ENCODE results near the gene TNNI3K. TPM values are rescaled to one million over a fixed set of nuclear protein-coding genes. Genes with fewer than 3 reads are reported as not detected.

Gene TNNI3K
- polyA plus RNA-seq, 1 of the 3 experiments (the other 2 are of a cell fraction): 0.31 TPM

DNA sequence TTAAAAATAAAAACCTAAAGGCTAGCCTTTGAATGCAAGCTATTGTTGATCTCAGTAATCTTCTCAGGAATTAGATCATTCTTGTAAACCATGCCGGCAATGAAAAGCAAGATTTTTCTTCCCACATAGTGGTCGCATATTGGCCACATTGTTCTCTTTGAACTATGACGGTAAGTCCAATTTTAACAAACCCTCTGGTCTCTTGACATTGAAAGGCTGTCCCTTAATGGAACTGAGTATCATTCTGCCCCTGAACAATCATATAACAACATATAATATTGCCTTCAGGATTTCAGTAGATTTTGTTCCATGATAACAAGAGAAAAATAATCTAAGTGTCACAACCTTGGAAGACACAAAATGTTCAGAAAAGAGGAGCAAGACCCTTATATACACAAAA lies 1.3 kb downstream of the TNNI3K start:
- WGBS (ENCODE audit: low lambda C conversion rate): 81% methylated on average over 3 of the region's 3 CpGs
- H3F3A ChIP-seq (replicated peaks; ENCODE audit: insufficient read depth): no peaks in the 10 kb centered on the region
- H3K36me3 ChIP-seq (replicated peaks in 1 of 2; ENCODE audit: control insufficient read depth in 1 of 2, insufficient read depth in 2 of 2, low read length in 1 of 2): no peaks in the 10 kb centered on the region
- H3K9ac ChIP-seq: no peak overlapping the region
- no peaks in the 10 kb centered on the region for H3K79me2 ChIP-seq (ENCODE audit: insufficient read depth)
- no peaks in the 10 kb centered on the region for H3K9me2 ChIP-seq
- no peaks in the 10 kb centered on the region for H3K27me3 ChIP-seq (ENCODE audit: insufficient read depth)
- no peaks in the 10 kb centered on the region for H3K4me1 ChIP-seq (ENCODE audit: control insufficient read depth in 1 of 2, insufficient read depth in 2 of 2, low read depth in 1 of 2, low read length in 1 of 2)
- no peaks in the 10 kb centered on the region for H4K20me1 ChIP-seq (ENCODE audit: insufficient read depth)
- no peaks in the 10 kb centered on the region for H3K9me3 ChIP-seq
- H3K27ac ChIP-seq (ENCODE audit: low read depth in 2 of 2, low read length in 1 of 2): no peak overlapping the region
- no peak overlapping the region for H2AFZ ChIP-seq (ENCODE audit: low read depth)
- H3K4me2 ChIP-seq: no peak overlapping the region
- no peak for DNase-seq
- ChIA-PET CTCF (no interaction called here), POLR2A (no interaction called here)
- H3K4me3 ChIP-seq (ENCODE audit: low read depth in 2 of 2, low read length in 1 of 2): no peak overlapping the region
- no peak for TF ChIP-seq NFIC (IDR thresholded peaks at IDR 0.05; ENCODE audit: borderline replicate concordance)
- TF ChIP-seq, protein P1, sequence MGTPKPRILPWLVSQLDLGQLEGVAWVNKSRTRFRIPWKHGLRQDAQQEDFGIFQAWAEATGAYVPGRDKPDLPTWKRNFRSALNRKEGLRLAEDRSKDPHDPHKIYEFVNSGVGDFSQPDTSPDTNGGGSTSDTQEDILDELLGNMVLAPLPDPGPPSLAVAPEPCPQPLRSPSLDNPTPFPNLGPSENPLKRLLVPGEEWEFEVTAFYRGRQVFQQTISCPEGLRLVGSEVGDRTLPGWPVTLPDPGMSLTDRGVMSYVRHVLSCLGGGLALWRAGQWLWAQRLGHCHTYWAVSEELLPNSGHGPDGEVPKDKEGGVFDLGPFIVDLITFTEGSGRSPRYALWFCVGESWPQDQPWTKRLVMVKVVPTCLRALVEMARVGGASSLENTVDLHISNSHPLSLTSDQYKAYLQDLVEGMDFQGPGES (IDR thresholded peaks at IDR 0.05; ENCODE audit: low read depth, low read length): no peak
- TF ChIP-seq, protein P2, sequence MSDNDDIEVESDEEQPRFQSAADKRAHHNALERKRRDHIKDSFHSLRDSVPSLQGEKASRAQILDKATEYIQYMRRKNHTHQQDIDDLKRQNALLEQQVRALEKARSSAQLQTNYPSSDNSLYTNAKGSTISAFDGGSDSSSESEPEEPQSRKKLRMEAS (IDR thresholded peaks at IDR 0.05; ENCODE audit: low read depth): no peak
- TF ChIP-seq, protein P3, sequence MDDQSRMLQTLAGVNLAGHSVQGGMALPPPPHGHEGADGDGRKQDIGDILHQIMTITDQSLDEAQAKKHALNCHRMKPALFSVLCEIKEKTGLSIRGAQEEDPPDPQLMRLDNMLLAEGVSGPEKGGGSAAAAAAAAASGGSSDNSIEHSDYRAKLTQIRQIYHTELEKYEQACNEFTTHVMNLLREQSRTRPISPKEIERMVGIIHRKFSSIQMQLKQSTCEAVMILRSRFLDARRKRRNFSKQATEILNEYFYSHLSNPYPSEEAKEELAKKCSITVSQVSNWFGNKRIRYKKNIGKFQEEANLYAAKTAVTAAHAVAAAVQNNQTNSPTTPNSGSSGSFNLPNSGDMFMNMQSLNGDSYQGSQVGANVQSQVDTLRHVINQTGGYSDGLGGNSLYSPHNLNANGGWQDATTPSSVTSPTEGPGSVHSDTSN (IDR thresholded peaks at IDR 0.05): no peak
- TF ChIP-seq MXI1 (IDR thresholded peaks at IDR 0.05; ENCODE audit: low read depth, low read length): no peak
- TF ChIP-seq ELF1 (IDR thresholded peaks at IDR 0.05): no peak
- no peak for TF ChIP-seq CHD2 (IDR thresholded peaks at IDR 0.05; ENCODE audit: low read length, partially characterized antibody)
- TF ChIP-seq JUND (IDR thresholded peaks at IDR 0.05): no peak
- no peak for TF ChIP-seq SIN3A (IDR thresholded peaks at IDR 0.05; ENCODE audit: borderline replicate concordance, low read depth, low read length)
- TF ChIP-seq EP300 (IDR thresholded peaks at IDR 0.05; ENCODE audit: borderline replicate concordance in 1 of 2, low read depth in 1 of 2, low read length in 1 of 2): no peak
- TF ChIP-seq, protein P4, sequence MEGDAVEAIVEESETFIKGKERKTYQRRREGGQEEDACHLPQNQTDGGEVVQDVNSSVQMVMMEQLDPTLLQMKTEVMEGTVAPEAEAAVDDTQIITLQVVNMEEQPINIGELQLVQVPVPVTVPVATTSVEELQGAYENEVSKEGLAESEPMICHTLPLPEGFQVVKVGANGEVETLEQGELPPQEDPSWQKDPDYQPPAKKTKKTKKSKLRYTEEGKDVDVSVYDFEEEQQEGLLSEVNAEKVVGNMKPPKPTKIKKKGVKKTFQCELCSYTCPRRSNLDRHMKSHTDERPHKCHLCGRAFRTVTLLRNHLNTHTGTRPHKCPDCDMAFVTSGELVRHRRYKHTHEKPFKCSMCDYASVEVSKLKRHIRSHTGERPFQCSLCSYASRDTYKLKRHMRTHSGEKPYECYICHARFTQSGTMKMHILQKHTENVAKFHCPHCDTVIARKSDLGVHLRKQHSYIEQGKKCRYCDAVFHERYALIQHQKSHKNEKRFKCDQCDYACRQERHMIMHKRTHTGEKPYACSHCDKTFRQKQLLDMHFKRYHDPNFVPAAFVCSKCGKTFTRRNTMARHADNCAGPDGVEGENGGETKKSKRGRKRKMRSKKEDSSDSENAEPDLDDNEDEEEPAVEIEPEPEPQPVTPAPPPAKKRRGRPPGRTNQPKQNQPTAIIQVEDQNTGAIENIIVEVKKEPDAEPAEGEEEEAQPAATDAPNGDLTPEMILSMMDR (IDR thresholded peaks at IDR 0.05): no peak
- TF ChIP-seq RCOR1 (IDR thresholded peaks at IDR 0.05; ENCODE audit: low read length): no peak
- TF ChIP-seq POLR2AphosphoS5 (IDR thresholded peaks at IDR 0.05; ENCODE audit: low read depth, low read length): no peak
- no peak for TF ChIP-seq FOXM1 (IDR thresholded peaks at IDR 0.05; ENCODE audit: low read depth)
- TF ChIP-seq RXRA (IDR thresholded peaks at IDR 0.05; ENCODE audit: borderline replicate concordance, low read depth): no peak

DNA sequence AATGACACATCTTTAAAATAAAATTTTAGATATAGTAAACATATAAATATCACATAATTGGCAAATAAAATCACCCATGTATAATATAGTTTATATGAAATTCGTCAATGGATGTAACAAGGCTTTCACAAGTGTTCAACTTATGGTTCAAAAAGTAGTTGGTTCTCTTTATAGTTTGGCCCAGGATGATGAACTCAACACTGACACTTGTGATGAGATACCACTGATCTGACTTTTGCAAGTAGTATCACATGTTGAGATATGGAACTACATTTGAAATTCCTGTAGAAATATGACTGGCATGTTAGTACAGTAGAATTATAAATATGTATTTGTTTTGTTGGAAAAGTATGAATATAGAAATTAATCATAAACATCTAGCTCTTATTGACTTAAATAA lies 1.8 kb downstream of the TNNI3K start:
- Histone ChIP-seq H3K36me3 (replicated peaks in 1 of 2; ENCODE audit: control insufficient read depth in 1 of 2, insufficient read depth in 2 of 2, low read length in 1 of 2) (no peaks in the 10 kb centered on the region), H4K20me1 (ENCODE audit: insufficient read depth) (no peaks in the 10 kb centered on the region), H3K9ac (no peak overlapping the region), H3K4me1 (ENCODE audit: control insufficient read depth in 1 of 2, insufficient read depth in 2 of 2, low read depth in 1 of 2, low read length in 1 of 2) (no peaks in the 10 kb centered on the region), H3F3A (replicated peaks; ENCODE audit: insufficient read depth) (no peaks in the 10 kb centered on the region), H2AFZ (ENCODE audit: low read depth) (no peak overlapping the region), H3K4me2 (no peak overlapping the region), H3K79me2 (ENCODE audit: insufficient read depth) (no peaks in the 10 kb centered on the region), H3K4me3 (ENCODE audit: low read depth in 2 of 2, low read length in 1 of 2) (no peak overlapping the region), H3K27ac (ENCODE audit: low read depth in 2 of 2, low read length in 1 of 2) (no peak overlapping the region), H3K9me2 (no peaks in the 10 kb centered on the region), H3K27me3 (ENCODE audit: insufficient read depth) (no peaks in the 10 kb centered on the region), H3K9me3 (no peaks in the 10 kb centered on the region)
- WGBS (ENCODE audit: low lambda C conversion rate): 26% methylated on average over 1 of the region's 1 CpG
- ChIA-PET POLR2A (no interaction called here), CTCF (no interaction called here)
- DNase-seq: no peak
- TF ChIP-seq POLR2AphosphoS5 (IDR thresholded peaks at IDR 0.05; ENCODE audit: low read depth, low read length) (no peak), SMC3 (IDR thresholded peaks at IDR 0.05; ENCODE audit: low read depth, low read length) (no peak), EP300 (IDR thresholded peaks at IDR 0.05; ENCODE audit: borderline replicate concordance in 1 of 2, low read depth in 1 of 2, low read length in 1 of 2) (no peak), FOXJ3 (CRISPR knock-in tag; IDR thresholded peaks at IDR 0.05) (no peak), TAF1 (IDR thresholded peaks at IDR 0.05; ENCODE audit: borderline replicate concordance, low read depth, low read length) (no peak), CHD2 (IDR thresholded peaks at IDR 0.05; ENCODE audit: low read length, partially characterized antibody) (no peak)
- TF ChIP-seq, protein P5, sequence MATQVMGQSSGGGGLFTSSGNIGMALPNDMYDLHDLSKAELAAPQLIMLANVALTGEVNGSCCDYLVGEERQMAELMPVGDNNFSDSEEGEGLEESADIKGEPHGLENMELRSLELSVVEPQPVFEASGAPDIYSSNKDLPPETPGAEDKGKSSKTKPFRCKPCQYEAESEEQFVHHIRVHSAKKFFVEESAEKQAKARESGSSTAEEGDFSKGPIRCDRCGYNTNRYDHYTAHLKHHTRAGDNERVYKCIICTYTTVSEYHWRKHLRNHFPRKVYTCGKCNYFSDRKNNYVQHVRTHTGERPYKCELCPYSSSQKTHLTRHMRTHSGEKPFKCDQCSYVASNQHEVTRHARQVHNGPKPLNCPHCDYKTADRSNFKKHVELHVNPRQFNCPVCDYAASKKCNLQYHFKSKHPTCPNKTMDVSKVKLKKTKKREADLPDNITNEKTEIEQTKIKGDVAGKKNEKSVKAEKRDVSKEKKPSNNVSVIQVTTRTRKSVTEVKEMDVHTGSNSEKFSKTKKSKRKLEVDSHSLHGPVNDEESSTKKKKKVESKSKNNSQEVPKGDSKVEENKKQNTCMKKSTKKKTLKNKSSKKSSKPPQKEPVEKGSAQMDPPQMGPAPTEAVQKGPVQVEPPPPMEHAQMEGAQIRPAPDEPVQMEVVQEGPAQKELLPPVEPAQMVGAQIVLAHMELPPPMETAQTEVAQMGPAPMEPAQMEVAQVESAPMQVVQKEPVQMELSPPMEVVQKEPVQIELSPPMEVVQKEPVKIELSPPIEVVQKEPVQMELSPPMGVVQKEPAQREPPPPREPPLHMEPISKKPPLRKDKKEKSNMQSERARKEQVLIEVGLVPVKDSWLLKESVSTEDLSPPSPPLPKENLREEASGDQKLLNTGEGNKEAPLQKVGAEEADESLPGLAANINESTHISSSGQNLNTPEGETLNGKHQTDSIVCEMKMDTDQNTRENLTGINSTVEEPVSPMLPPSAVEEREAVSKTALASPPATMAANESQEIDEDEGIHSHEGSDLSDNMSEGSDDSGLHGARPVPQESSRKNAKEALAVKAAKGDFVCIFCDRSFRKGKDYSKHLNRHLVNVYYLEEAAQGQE (IDR thresholded peaks at IDR 0.05; ENCODE audit: low read depth, low read length): no peak

All from SK-N-SH (cell line).